Natural killer cell (primary cell): Measurements from ENCODE around the gene PDE4B. TPM values are rescaled to one million over a fixed set of nuclear protein-coding genes. Genes with fewer than 3 reads are reported as not detected.

Source experiments
- ATAC-seq, 3 donors: fragments of 150-1000 bp in 2 of 3; fragments of 200-7000 bp in 1 of 3; cut with Tn5 transposase; 1 replicate in 1 of 3; 2 replicates in 2 of 3; pipeline ENCODE4 v1.10.0; 2021; ENCODE audit warnings: mild to moderate bottlenecking in 2 of 3, moderate library complexity in 2 of 3
- DNase-seq, 2 donors: peaks; one replicate each; pipeline versions ENCODE4 v3.0.0 to v3.0.0-alpha.2; 2013 to 2021; ENCODE audit warnings: mixed read lengths in 1 of 2
- H3K27ac ChIP-seq: one replicate; pipeline ENCODE4 v1.5.1; 2013; ENCODE audit warnings: mild to moderate bottlenecking, low read length
- H3K27me3 ChIP-seq: one replicate; pipeline ENCODE4 v1.6.1; 2013; ENCODE audit warnings: low read length; ENCODE audit not compliant: control insufficient read depth, insufficient read depth
- H3K36me3 ChIP-seq: one replicate; pipeline ENCODE4 v1.6.1; 2013; ENCODE audit warnings: low read length; ENCODE audit not compliant: control insufficient read depth, insufficient read depth
- H3K4me1 ChIP-seq: one replicate; pipeline ENCODE4 v1.6.1; 2013; ENCODE audit warnings: low read length; ENCODE audit not compliant: control insufficient read depth, insufficient read depth
- H3K4me3 ChIP-seq: one replicate; pipeline ENCODE4 v1.5.1; 2013; ENCODE audit warnings: low read length
- H3K9me3 ChIP-seq: one replicate; pipeline ENCODE4 v1.6.1; 2013; ENCODE audit warnings: low read length; ENCODE audit not compliant: control insufficient read depth, insufficient read depth
- H3K27ac Mint-ChIP-seq, 2 donors: one replicate each; pipeline ENCODE4 v1.8.0; 2022; ENCODE audit warnings: mild to moderate bottlenecking in 2 of 2, mixed read lengths in 2 of 2, moderate library complexity in 1 of 2
- H3K27me3 Mint-ChIP-seq, 2 donors: one replicate each; pipeline ENCODE4 v1.8.0; 2022; ENCODE audit warnings: low read depth in 2 of 2, mixed read lengths in 2 of 2
- H3K36me3 Mint-ChIP-seq: one replicate; pipeline ENCODE4 v1.8.0; 2022; ENCODE audit warnings: mixed read lengths
- H3K4me1 Mint-ChIP-seq, 2 donors: one replicate each; pipeline ENCODE4 v1.8.0; 2022; ENCODE audit warnings: mixed read lengths in 2 of 2
- H3K4me3 Mint-ChIP-seq: one replicate; pipeline ENCODE4 v1.8.0; 2022; ENCODE audit warnings: mild to moderate bottlenecking, moderate library complexity, mixed read lengths
- H3K9me3 Mint-ChIP-seq, 2 donors: one replicate each; pipeline ENCODE4 v1.8.0; 2022; ENCODE audit warnings: mixed read lengths in 2 of 2
- CTCF ChIP-seq: fragments of 200-600 bp; IDR thresholded peaks from one replicate; pipeline ENCODE4 v1.8.0; 2022; ENCODE audit warnings: antibody characterized with exemption
- WGBS: methylation state at CpG from one replicate; pipeline ENCODE4 v1.1.7; 2013; ENCODE audit warnings: missing lambda C conversion rate; ENCODE audit not compliant: insufficient coverage; 5-methylcytosine and 5-hydroxymethylcytosine counted together
- intact Hi-C: fragments of 100-400 bp; cut with micrococcal nuclease; formaldehyde crosslinking; loops from one replicate; pipeline ENCODE4 v1.14.2; 2022
- total RNA-seq, 4 donors: library from RNA; stranded (reverse); fragments of 120-200 nt in 1 of 4; gene quantifications; one replicate each; pipeline versions ENCODE4 v1.2.3 to v1.2.4, GENCODE V29; 2013 to 2022

Gene PDE4B
- total RNA-seq, 3 donors from 2014 or later (not counting 1 experiment from before 2014, with no cell fraction given): 18.0 to 42.4 (median 25.5) TPM

GRCh38 chr1:65762081-65762862, 30.4 kb upstream of the PDE4B start:
- Mint-ChIP-seq H3K36me3 (no peaks in the 10 kb centered on the region), H3K9me3 (peaks cover 3 to 4% of the 10 kb centered on the region in 2 donors), H3K4me3 (no peak overlapping the region), H3K27me3 (no peaks in the 10 kb centered on the region), H3K4me1 (no peaks in the 10 kb centered on the region), H3K27ac (no peak overlapping the region)
- intact Hi-C loops: no loop called here
- Histone ChIP-seq H3K27ac (no peak overlapping the region), H3K4me3 (no peak overlapping the region), H3K36me3 (no peaks in the 10 kb centered on the region), H3K27me3 (no peaks in the 10 kb centered on the region), H3K4me1 (no peaks in the 10 kb centered on the region), H3K9me3 (no peaks in the 10 kb centered on the region)
- ATAC-seq (no peak), DNase-seq (no peak)
- WGBS: 84% methylated on average over 8 of the region's 8 CpGs
- TF ChIP-seq CTCF: no peak

GRCh38 chr1:65764052-65764451, 28.6 kb upstream of the PDE4B start:
- intact Hi-C loops: no loop called here
- peaks cover 3 to 4% of the 10 kb centered on the region in 2 donors for H3K9me3 Mint-ChIP-seq
- H3K4me1 Mint-ChIP-seq: no peaks in the 10 kb centered on the region
- Histone ChIP-seq H3K36me3 (no peaks in the 10 kb centered on the region), H3K4me3 (no peak overlapping the region), H3K9me3 (no peaks in the 10 kb centered on the region), H3K27me3 (no peaks in the 10 kb centered on the region), H3K27ac (no peak overlapping the region), H3K4me1 (no peaks in the 10 kb centered on the region)
- ATAC-seq (no peak), DNase-seq (no peak)
- no peak overlapping the region for H3K27ac Mint-ChIP-seq
- no peak for TF ChIP-seq CTCF
- no peak overlapping the region for H3K4me3 Mint-ChIP-seq
- no peaks in the 10 kb centered on the region for H3K27me3 Mint-ChIP-seq
- H3K36me3 Mint-ChIP-seq: no peaks in the 10 kb centered on the region

- TF ChIP-seq CTCF: no peak
- 70% methylated on average over 2 of the region's 4 CpGs for WGBS
- DNase-seq (no peak), ATAC-seq (no peak)
- Mint-ChIP-seq H3K4me1 (no peaks in the 10 kb centered on the region), H3K27me3 (no peaks in the 10 kb centered on the region), H3K4me3 (no peak overlapping the region), H3K9me3 (peaks cover 3 to 4% of the 10 kb centered on the region in 2 donors), H3K27ac (no peak overlapping the region), H3K36me3 (no peaks in the 10 kb centered on the region)
- Histone ChIP-seq H3K4me3 (no peak overlapping the region), H3K4me1 (no peaks in the 10 kb centered on the region), H3K9me3 (no peaks in the 10 kb centered on the region), H3K36me3 (no peaks in the 10 kb centered on the region), H3K27me3 (no peaks in the 10 kb centered on the region), H3K27ac (no peak overlapping the region)
- intact Hi-C loops: no loop called here
Observed at GRCh38 chr1:65765631-65766030, 27.1 kb upstream of the PDE4B start.

- H3K36me3 Mint-ChIP-seq: no peaks in the 10 kb centered on the region
- H3K9me3 Mint-ChIP-seq: peaks cover 4 to 6% of the 10 kb centered on the region in 2 donors
- no peaks in the 10 kb centered on the region for H3K4me1 Mint-ChIP-seq
- H3K27ac Mint-ChIP-seq: no peak overlapping the region
- WGBS: 100% methylated on average over 1 of the region's 2 CpGs
- no peaks in the 10 kb centered on the region for H3K9me3 ChIP-seq
- no peak overlapping the region for H3K27ac ChIP-seq
- H3K4me3 Mint-ChIP-seq: no peak overlapping the region
- H3K36me3 ChIP-seq: no peaks in the 10 kb centered on the region
- intact Hi-C loops: no loop called here
- no peaks in the 10 kb centered on the region for H3K4me1 ChIP-seq
- ATAC-seq (no peak), DNase-seq (no peak)
- no peaks in the 10 kb centered on the region for H3K27me3 ChIP-seq
- no peak overlapping the region for H3K4me3 ChIP-seq
- no peaks in the 10 kb centered on the region for H3K27me3 Mint-ChIP-seq
- TF ChIP-seq CTCF: no peak
Observed at GRCh38 chr1:65769636-65770035, 23.1 kb upstream of the PDE4B start.
